Parathyroid adenoma (tissue), 2 donors: ENCODE results near the gene RPL26.

Experiments
- H2AFZ ChIP-seq: fragments of 300-600 bp; sonication (generic); one replicate; pipeline ENCODE4 v1.7.0; 2017; ENCODE audit warnings: antibody characterized with exemption, mild to moderate bottlenecking
- H3K27ac ChIP-seq: fragments of 300-600 bp; sonication (generic); one replicate; pipeline ENCODE4 v1.7.0; 2017
- H3K27me3 ChIP-seq: fragments of 300-600 bp; sonication (generic); one replicate; pipeline ENCODE4 v1.7.0; 2017; ENCODE audit warnings: low read length; ENCODE audit not compliant: control insufficient read depth, insufficient read depth
- H3K36me3 ChIP-seq: fragments of 300-600 bp; sonication (generic); one replicate; pipeline ENCODE4 v1.7.0; 2017; ENCODE audit warnings: low read length; ENCODE audit not compliant: control insufficient read depth, insufficient read depth
- H3K4me1 ChIP-seq: fragments of 300-600 bp; sonication (generic); one replicate; pipeline ENCODE4 v1.7.0; 2017; ENCODE audit warnings: control low read depth
- H3K4me2 ChIP-seq: fragments of 300-600 bp; sonication (generic); one replicate; pipeline ENCODE4 v1.7.0; 2017; ENCODE audit warnings: low read length
- H3K4me3 ChIP-seq: fragments of 300-600 bp; sonication (generic); one replicate; pipeline ENCODE4 v1.7.0; 2017; ENCODE audit warnings: low read depth, low read length
- H3K79me2 ChIP-seq: fragments of 300-600 bp; sonication (generic); one replicate; pipeline ENCODE4 v1.7.0; 2017; ENCODE audit warnings: control low read depth
- H3K9ac ChIP-seq: fragments of 300-600 bp; sonication (generic); one replicate; pipeline ENCODE4 v1.7.0; 2017; ENCODE audit warnings: mild to moderate bottlenecking
- H3K9me3 ChIP-seq: fragments of 300-600 bp; sonication (generic); one replicate; pipeline ENCODE4 v1.7.0; 2017; ENCODE audit warnings: low read length; ENCODE audit not compliant: control insufficient read depth
- TF ChIP-seq, protein P1 (sequence below): fragments of 300-600 bp; sonication (generic); IDR thresholded peaks from one replicate; pipeline ENCODE4 v1.7.0; 2017; ENCODE audit warnings: antibody characterized with exemption, mild to moderate bottlenecking
- donor health status: primary hyperparathyroidism.

The RPL26 gene

DNA sequence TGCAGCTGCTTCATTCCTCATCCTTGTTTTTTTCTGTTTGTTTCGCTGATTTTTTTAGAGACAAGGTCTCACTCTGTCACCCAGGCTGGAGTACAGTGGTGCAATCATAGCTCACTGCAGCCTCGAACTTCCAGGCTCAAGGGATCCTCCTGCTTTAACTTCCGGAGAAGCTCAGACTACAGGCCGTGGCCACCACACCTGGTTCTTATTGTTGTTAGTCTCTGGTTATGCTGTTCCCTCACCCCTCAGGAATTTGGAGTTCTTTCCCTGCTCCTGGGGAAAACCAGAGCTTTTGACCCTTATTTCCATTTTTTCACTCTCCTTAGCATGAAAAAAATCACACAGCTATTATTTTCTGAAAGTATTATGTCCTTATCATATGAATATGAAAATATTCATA, 41.5 kb downstream of the RPL26 start:
- no peak overlapping the region for H3K9ac ChIP-seq
- H3K27me3 ChIP-seq, result no peaks in the 10 kb centered on the region
- H3K9me3 ChIP-seq, result no peaks in the 10 kb centered on the region
- H2AFZ ChIP-seq, result no peak overlapping the region
- no peaks in the 10 kb centered on the region for H3K4me1 ChIP-seq
- H3K79me2 ChIP-seq, result no peaks in the 10 kb centered on the region
- no peak overlapping the region for H3K27ac ChIP-seq
- H3K4me3 ChIP-seq, result no peak overlapping the region
- TF ChIP-seq, protein P1, sequence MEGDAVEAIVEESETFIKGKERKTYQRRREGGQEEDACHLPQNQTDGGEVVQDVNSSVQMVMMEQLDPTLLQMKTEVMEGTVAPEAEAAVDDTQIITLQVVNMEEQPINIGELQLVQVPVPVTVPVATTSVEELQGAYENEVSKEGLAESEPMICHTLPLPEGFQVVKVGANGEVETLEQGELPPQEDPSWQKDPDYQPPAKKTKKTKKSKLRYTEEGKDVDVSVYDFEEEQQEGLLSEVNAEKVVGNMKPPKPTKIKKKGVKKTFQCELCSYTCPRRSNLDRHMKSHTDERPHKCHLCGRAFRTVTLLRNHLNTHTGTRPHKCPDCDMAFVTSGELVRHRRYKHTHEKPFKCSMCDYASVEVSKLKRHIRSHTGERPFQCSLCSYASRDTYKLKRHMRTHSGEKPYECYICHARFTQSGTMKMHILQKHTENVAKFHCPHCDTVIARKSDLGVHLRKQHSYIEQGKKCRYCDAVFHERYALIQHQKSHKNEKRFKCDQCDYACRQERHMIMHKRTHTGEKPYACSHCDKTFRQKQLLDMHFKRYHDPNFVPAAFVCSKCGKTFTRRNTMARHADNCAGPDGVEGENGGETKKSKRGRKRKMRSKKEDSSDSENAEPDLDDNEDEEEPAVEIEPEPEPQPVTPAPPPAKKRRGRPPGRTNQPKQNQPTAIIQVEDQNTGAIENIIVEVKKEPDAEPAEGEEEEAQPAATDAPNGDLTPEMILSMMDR, result no peak
- no peaks in the 10 kb centered on the region for H3K36me3 ChIP-seq
- H3K4me2 ChIP-seq, result no peak overlapping the region

DNA sequence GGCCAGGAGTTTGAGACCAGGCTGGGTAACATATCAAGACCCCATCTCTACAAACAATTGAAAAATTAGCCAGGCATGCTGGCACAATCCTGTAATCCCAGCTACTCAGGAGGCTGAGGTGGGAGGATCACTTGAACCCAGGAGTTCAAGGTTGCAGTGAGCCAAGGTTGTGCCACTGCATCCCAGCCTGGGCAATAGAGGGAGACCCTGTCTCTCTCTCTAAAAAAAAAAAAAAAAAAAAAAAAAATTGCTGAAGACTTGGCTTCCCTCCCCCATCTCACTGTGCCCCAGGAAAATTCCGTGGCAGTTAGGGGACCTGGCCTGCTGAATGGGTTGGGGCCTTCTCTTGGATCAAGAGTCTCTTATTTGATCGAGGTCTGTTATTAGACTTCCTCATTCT, 43.5 kb downstream of the RPL26 start, which contains the start of gene ODF4:
Gene ODF4, plus strand, starts transcription at position 301 of the 400 bp plus-strand sequence. CDS start 212 bp downstream, outside the sequence.
- peak within 1 kb of the TSS; percentile 20 for H2AFZ ChIP-seq
- no peak within 1 kb of the TSS for H3K9ac ChIP-seq
- no peaks in the 10 kb centered on the region for H3K4me1 ChIP-seq
- H3K4me3 ChIP-seq, result no peak within 1 kb of the TSS
- H3K4me2 ChIP-seq, result no peak within 1 kb of the TSS
- H3K9me3 ChIP-seq, result no peaks in the 10 kb centered on the region
- TF ChIP-seq, protein P1, result no peak
- no peaks in the 10 kb centered on the region for H3K36me3 ChIP-seq
- no peaks in the 10 kb centered on the region for H3K79me2 ChIP-seq
- H3K27ac ChIP-seq, result no peak within 1 kb of the TSS
- H3K27me3 ChIP-seq, result no peaks in the 10 kb centered on the region

DNA sequence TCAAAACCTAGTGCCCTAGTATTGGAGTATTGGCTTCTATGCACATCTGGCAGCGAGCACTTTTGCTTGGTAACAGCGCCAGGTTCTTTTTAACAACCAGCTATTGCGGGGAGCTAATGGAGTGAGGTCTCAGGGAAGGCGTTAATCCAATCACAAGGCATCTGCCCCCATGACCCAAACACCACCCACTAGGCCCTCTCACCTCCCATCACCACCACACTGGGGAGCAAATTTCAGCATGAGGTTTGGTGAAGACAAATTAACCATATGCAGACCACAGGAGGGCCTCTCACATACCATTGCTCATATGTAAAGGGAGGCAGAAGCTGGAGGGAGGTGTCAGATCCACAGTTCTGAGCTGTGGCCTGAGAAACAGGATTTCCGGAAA, 44.2 kb downstream of the RPL26 start:
- no peaks in the 10 kb centered on the region for H3K27me3 ChIP-seq
- no peaks in the 10 kb centered on the region for H3K36me3 ChIP-seq
- H3K4me2 ChIP-seq, result no peak overlapping the region
- H3K9me3 ChIP-seq, result no peaks in the 10 kb centered on the region
- H3K79me2 ChIP-seq, result no peaks in the 10 kb centered on the region
- H2AFZ ChIP-seq, result peak overlapping the region; percentile 20
- no peak overlapping the region for H3K9ac ChIP-seq
- H3K4me1 ChIP-seq, result no peaks in the 10 kb centered on the region
- TF ChIP-seq, protein P1, result no peak
- no peak overlapping the region for H3K27ac ChIP-seq
- no peak overlapping the region for H3K4me3 ChIP-seq

DNA sequence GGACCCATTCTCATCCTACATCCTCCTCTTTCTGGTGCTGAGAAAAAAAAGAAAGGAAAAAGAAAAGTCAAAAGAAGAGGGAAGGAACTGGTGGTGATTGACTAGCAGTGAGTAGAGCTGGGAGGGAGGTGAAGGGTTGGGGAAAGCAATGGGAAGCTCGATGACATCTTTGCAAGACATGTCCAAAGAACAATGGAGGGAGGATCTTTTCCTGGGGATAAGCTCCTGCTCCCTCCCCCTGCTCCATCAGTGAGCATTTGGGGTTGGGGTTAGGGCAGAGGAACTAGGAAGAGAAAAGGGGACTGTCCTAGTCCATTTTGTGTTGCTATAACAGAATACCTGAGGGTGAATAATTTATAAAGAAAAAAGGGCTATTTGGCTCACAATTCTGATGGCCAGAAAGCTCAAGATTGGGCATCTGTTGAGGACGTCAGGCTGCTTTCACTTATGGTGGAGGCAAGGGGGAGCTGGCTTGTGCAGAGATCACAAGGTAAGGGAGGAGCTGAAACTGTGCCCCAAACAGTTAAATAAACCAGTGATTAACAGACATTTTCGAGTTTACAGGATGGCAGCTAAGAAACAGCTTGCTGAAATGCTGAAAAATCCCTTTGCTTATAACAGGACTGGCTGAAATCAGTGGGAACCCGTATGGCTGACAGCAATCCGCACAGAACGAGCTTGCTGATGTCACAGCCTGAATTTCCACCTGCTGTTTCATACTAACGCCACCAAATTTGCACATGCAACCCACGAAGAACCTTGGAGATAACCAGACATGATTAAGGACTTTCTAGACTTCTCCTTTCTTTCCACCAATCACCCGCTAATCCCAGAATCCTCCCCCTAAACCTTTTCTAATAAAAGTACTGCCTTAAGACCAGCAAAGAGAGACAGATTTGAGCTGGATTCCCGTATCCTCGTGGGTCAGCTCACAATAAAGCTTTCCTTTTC, 44.9 kb downstream of the RPL26 start:
- H2AFZ ChIP-seq, result peak overlapping the region; percentile 20
- H3K79me2 ChIP-seq, result no peaks in the 10 kb centered on the region
- TF ChIP-seq, protein P1, result no peak
- H3K9me3 ChIP-seq, result no peaks in the 10 kb centered on the region
- H3K36me3 ChIP-seq, result no peaks in the 10 kb centered on the region
- no peak overlapping the region for H3K4me3 ChIP-seq
- no peaks in the 10 kb centered on the region for H3K27me3 ChIP-seq
- no peak overlapping the region for H3K27ac ChIP-seq
- no peak overlapping the region for H3K4me2 ChIP-seq
- H3K4me1 ChIP-seq, result no peaks in the 10 kb centered on the region
- H3K9ac ChIP-seq, result no peak overlapping the region

DNA sequence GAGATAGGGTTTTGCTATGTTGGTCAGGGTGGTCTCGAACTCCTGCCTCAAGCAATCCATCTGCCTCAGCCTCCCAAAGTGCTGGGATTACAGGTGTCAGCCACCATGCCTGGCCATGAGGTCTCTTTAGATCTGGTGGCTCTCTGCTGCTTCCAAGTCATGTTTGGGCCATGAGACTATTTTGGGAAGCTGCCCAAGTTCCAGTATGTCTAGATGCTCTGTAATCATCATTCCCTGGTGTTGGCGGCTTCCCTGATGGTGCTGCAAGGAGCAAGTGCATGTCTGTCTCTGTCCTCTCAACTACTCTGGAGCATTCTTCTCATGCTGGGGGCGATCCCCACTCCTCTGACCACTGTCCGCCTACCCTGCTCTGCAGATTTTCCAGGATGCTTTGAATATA, 49.7 kb downstream of the RPL26 start:
- no peaks in the 10 kb centered on the region for H3K9me3 ChIP-seq
- H3K9ac ChIP-seq, result no peak overlapping the region
- no peaks in the 10 kb centered on the region for H3K36me3 ChIP-seq
- TF ChIP-seq, protein P1, result no peak
- no peak overlapping the region for H3K4me3 ChIP-seq
- no peaks in the 10 kb centered on the region for H3K79me2 ChIP-seq
- H3K27me3 ChIP-seq, result no peaks in the 10 kb centered on the region
- no peak overlapping the region for H2AFZ ChIP-seq
- H3K4me1 ChIP-seq, result no peaks in the 10 kb centered on the region
- H3K4me2 ChIP-seq, result no peak overlapping the region
- no peak overlapping the region for H3K27ac ChIP-seq
